Dendritic cell treated with granulocyte-macrophage colony-stimulating factor and Interleukin-4, amounts not matched to agents 40 ng/mL and 50 ng/mL, for 4 days (primary cell): ENCODE data around the gene CRP.
"Not testable (repeated sequence)": the region's sequence is repeated elsewhere in the genome, so short reads cannot be mapped to it uniquely, and the experiment has no call there.

Source experiments
- H3K27ac Mint-ChIP-seq: one replicate; pipeline ENCODE4 v1.8.0; 2022; ENCODE audit warnings: mild to moderate bottlenecking, mixed read lengths
- H3K27me3 Mint-ChIP-seq: one replicate; pipeline ENCODE4 v1.8.0; 2022; ENCODE audit warnings: mild to moderate bottlenecking, mixed read lengths
- H3K36me3 Mint-ChIP-seq: one replicate; pipeline ENCODE4 v1.8.0; 2022; ENCODE audit warnings: low read depth, mixed read lengths
- H3K4me1 Mint-ChIP-seq: one replicate; pipeline ENCODE4 v1.8.0; 2022; ENCODE audit warnings: low read depth, mixed read lengths
- H3K4me3 Mint-ChIP-seq: one replicate; pipeline ENCODE4 v1.8.0; 2022; ENCODE audit warnings: mild to moderate bottlenecking, moderate library complexity, mixed read lengths
- H3K9me3 Mint-ChIP-seq: one replicate; pipeline ENCODE4 v1.8.0; 2022; ENCODE audit warnings: mixed read lengths
- intact Hi-C: fragments of 100-400 bp; cut with micrococcal nuclease; formaldehyde crosslinking; loops from one replicate; pipeline ENCODE4 v1.15.0; 2022

Gene CRP

GRCh38 chr1:159672390-159672789 lies 42.0 kb downstream of the CRP start:
- intact Hi-C loops, H3K9me3 Mint-ChIP-seq, H3K27me3 Mint-ChIP-seq, H3K4me3 Mint-ChIP-seq, H3K27ac Mint-ChIP-seq, H3K36me3 Mint-ChIP-seq, H3K4me1 Mint-ChIP-seq: not testable (repeated sequence)

DNA sequence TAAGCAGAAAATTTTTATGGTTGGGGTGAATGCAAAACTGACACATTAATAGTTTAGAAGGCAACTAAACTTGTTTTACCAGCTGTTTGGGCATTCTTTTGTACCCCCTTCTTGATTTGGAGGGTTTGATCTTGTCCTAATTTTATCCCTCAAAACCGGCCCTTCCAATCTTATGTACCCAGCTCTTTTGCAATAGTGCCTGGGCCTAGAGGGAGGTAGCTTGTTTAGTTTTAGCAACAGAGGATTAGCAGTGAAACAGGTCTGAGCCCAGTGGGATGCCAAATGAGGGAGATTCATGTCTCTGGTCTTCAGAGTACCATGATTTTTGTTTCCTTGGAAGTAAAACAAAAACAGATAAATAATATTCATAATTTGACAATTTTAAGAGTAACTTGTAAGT lies 45.1 kb downstream of the CRP start:
- Mint-ChIP-seq H3K4me1 (peaks cover 13% of the 10 kb centered on the region), H3K27ac (no peak overlapping the region), H3K36me3 (peaks cover 10% of the 10 kb centered on the region), H3K9me3 (peaks cover 12% of the 10 kb centered on the region), H3K4me3 (no peak overlapping the region), H3K27me3 (no peaks in the 10 kb centered on the region)
- intact Hi-C loops, result no loop called here

DNA sequence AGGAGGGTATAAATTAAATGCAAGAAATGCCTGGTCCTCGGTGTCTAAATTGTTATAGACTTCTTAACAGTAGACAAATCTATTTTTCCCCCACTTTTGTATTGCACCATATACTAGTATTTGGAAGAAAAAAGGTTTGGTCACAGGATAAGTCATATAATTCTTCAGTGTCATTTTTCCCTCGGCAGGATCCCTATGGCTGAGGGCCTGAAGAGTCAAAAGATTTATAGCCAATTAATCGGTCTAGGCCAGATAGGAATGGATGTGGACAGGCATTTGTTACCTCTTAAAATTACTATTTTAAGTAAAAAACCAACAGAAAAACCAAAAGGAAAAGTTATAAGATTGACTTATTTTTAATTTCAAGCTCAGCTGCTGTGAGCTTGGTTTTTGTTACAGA lies 45.6 kb downstream of the CRP start:
- H3K27ac Mint-ChIP-seq, result no peak overlapping the region
- no peak overlapping the region for H3K4me3 Mint-ChIP-seq
- H3K4me1 Mint-ChIP-seq, result peaks cover 19% of the 10 kb centered on the region
- intact Hi-C loops, result no loop called here
- H3K9me3 Mint-ChIP-seq, result peaks cover 18% of the 10 kb centered on the region
- H3K27me3 Mint-ChIP-seq, result no peaks in the 10 kb centered on the region
- peaks cover 16% of the 10 kb centered on the region for H3K36me3 Mint-ChIP-seq

GRCh38 chr1:159664247-159664646 lies 50.1 kb downstream of the CRP start:
- peaks cover 28% of the 10 kb centered on the region for H3K4me1 Mint-ChIP-seq
- H3K4me3 Mint-ChIP-seq, result no peak overlapping the region
- no peaks in the 10 kb centered on the region for H3K27me3 Mint-ChIP-seq
- peak overlapping the region; percentile 94 for H3K27ac Mint-ChIP-seq
- H3K36me3 Mint-ChIP-seq, result peaks cover 43% of the 10 kb centered on the region
- H3K9me3 Mint-ChIP-seq, result peaks cover 59% of the 10 kb centered on the region
- intact Hi-C loops, result no loop called here

DNA sequence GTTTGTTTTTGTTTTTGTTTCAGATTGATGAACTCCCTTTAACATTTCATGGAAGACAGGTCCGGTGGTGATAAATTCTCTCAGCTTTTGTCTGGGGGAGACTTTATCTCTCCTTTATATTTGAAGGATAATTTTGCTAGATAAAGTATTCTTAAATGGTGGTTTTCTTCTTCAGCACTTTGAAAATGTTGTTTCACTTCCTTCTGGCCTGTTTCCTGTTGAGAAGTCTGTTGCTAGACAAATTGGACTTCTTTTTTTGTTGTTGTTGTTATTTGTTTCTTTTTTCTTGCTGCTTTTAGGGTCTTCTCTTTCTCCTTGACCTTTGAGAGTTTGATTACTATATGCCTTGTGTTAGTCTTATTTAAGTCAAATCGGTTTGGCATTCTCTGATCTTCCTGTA lies 50.8 kb downstream of the CRP start:
- Mint-ChIP-seq H3K36me3 (peaks cover 43% of the 10 kb centered on the region), H3K4me1 (peaks cover 28% of the 10 kb centered on the region), H3K9me3 (peaks cover 59% of the 10 kb centered on the region), H3K27me3 (no peaks in the 10 kb centered on the region), H3K4me3 (no peak overlapping the region), H3K27ac (peak overlapping the region; percentile 94)
- intact Hi-C loops, result loop anchor here (2.0 kb wide), 1 partner anchor 17 kb away; no protein-coding TSS in a partner anchor
